ENCODE results near the gene NFIB. TPM values are rescaled to one million over a fixed set of nuclear protein-coding genes. Genes with fewer than 3 reads are reported as not detected.

NFIB gene
- polyA plus RNA-seq, 1 of the 3 experiments (the other 2 are of a cell fraction): 9.2 TPM

DNA sequence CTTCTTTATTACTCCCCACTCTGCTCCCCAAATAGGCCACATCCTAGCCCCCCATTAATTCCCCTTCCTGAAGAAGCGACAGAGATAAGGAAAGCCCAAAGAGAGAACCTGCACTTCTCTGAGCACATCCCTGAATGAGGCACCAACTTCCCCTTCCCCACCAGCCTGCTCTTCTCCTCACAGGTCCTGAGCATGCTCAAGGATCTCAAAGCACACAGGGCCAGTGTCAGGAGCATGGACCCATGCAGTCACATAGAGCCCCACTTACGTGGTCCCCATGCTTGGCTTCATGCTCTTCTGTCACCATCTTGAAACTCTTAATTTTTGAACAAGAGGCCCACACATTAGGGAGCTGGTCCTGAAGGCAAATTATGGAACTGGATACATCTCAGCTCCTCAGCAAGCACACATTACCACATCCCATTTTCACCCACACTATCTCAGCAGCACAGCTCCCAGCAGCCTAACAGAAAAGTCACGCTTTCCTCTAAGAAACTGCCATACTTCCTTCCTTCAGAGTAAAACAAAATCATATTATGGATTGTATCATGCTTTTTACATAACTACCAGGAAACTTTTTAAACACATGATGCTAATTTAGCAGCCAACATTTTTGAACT lies 99.8 kb downstream of the NFIB start:
- no peaks in the 10 kb centered on the region; the same call in 1 of the 2 replicates for H4K20me1 ChIP-seq (ENCODE audit: insufficient read depth)
- H3K9me3 ChIP-seq: no peaks in the 10 kb centered on the region
- 98% methylated on average over 3 of the region's 3 CpGs for WGBS (ENCODE audit: low lambda C conversion rate)
- no peak overlapping the region for H3K9ac ChIP-seq
- no peak overlapping the region for H3K4me3 ChIP-seq (ENCODE audit: low read depth in 2 of 2, low read length in 1 of 2)
- DNase-seq: no peak
- TF ChIP-seq RXRA (IDR thresholded peaks at IDR 0.05; ENCODE audit: borderline replicate concordance, low read depth) (no peak), JUND (IDR thresholded peaks at IDR 0.05) (no peak), RFX5 (IDR thresholded peaks at IDR 0.05; ENCODE audit: low read length) (no peak), FOXJ3 (CRISPR knock-in tag; IDR thresholded peaks at IDR 0.05) (no peak), POLR2AphosphoS5 (IDR thresholded peaks at IDR 0.05; ENCODE audit: low read depth, low read length) (no peak), NRF1 (IDR thresholded peaks at IDR 0.05; ENCODE audit: low read depth, low read length) (no peak), SMC3 (IDR thresholded peaks at IDR 0.05; ENCODE audit: low read depth, low read length) (no peak), SIN3A (IDR thresholded peaks at IDR 0.05; ENCODE audit: borderline replicate concordance, low read depth, low read length) (no peak), CHD2 (IDR thresholded peaks at IDR 0.05; ENCODE audit: low read length, partially characterized antibody) (no peak), EP300 (IDR thresholded peaks at IDR 0.05; ENCODE audit: borderline replicate concordance in 1 of 2, low read depth in 1 of 2, low read length in 1 of 2) (no peak), RCOR1 (IDR thresholded peaks at IDR 0.05; ENCODE audit: low read length) (no peak)
- TF ChIP-seq, protein P1, sequence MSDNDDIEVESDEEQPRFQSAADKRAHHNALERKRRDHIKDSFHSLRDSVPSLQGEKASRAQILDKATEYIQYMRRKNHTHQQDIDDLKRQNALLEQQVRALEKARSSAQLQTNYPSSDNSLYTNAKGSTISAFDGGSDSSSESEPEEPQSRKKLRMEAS (IDR thresholded peaks at IDR 0.05; ENCODE audit: low read depth): no peak
- TF ChIP-seq, protein P2, sequence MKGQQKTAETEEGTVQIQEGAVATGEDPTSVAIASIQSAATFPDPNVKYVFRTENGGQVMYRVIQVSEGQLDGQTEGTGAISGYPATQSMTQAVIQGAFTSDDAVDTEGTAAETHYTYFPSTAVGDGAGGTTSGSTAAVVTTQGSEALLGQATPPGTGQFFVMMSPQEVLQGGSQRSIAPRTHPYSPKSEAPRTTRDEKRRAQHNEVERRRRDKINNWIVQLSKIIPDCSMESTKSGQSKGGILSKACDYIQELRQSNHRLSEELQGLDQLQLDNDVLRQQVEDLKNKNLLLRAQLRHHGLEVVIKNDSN (IDR thresholded peaks at IDR 0.05; ENCODE audit: borderline replicate concordance, low read depth): no peak
- TF ChIP-seq, protein P3, sequence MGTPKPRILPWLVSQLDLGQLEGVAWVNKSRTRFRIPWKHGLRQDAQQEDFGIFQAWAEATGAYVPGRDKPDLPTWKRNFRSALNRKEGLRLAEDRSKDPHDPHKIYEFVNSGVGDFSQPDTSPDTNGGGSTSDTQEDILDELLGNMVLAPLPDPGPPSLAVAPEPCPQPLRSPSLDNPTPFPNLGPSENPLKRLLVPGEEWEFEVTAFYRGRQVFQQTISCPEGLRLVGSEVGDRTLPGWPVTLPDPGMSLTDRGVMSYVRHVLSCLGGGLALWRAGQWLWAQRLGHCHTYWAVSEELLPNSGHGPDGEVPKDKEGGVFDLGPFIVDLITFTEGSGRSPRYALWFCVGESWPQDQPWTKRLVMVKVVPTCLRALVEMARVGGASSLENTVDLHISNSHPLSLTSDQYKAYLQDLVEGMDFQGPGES (IDR thresholded peaks at IDR 0.05; ENCODE audit: low read depth, low read length): no peak
- TF ChIP-seq, protein P4, sequence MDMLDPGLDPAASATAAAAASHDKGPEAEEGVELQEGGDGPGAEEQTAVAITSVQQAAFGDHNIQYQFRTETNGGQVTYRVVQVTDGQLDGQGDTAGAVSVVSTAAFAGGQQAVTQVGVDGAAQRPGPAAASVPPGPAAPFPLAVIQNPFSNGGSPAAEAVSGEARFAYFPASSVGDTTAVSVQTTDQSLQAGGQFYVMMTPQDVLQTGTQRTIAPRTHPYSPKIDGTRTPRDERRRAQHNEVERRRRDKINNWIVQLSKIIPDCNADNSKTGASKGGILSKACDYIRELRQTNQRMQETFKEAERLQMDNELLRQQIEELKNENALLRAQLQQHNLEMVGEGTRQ (IDR thresholded peaks at IDR 0.05; ENCODE audit: borderline replicate concordance, low read depth, low read length): no peak
- H3K9me2 ChIP-seq: no peaks in the 10 kb centered on the region
- CTCF ChIA-PET: no interaction called here
- no peaks in the 10 kb centered on the region for H3K27me3 ChIP-seq (ENCODE audit: insufficient read depth)
- no peak overlapping the region for H3K27ac ChIP-seq (ENCODE audit: low read depth in 2 of 2, low read length in 1 of 2)
- H3K79me2 ChIP-seq (ENCODE audit: insufficient read depth): peaks cover 75% of the 10 kb centered on the region
- peaks cover 28 to 42% of the 10 kb centered on the region in 2 experiments for H3K4me1 ChIP-seq (ENCODE audit: control insufficient read depth in 1 of 2, insufficient read depth in 2 of 2, low read depth in 1 of 2, low read length in 1 of 2)
- POLR2A ChIA-PET: no interaction called here
- H3K4me2 ChIP-seq: no peak overlapping the region
- H3K36me3 ChIP-seq (replicated peaks in 1 of 2; ENCODE audit: control insufficient read depth in 1 of 2, insufficient read depth in 2 of 2, low read length in 1 of 2): peaks cover 3% of the 10 kb centered on the region in 2 experiments
- peaks cover 24% of the 10 kb centered on the region for H3F3A ChIP-seq (replicated peaks; ENCODE audit: insufficient read depth)
- H2AFZ ChIP-seq (ENCODE audit: low read depth): no peak overlapping the region

Measured in SK-N-SH (cell line).